ENCODE measurements around the gene KCNJ12.

The KCNJ12 gene

DNA sequence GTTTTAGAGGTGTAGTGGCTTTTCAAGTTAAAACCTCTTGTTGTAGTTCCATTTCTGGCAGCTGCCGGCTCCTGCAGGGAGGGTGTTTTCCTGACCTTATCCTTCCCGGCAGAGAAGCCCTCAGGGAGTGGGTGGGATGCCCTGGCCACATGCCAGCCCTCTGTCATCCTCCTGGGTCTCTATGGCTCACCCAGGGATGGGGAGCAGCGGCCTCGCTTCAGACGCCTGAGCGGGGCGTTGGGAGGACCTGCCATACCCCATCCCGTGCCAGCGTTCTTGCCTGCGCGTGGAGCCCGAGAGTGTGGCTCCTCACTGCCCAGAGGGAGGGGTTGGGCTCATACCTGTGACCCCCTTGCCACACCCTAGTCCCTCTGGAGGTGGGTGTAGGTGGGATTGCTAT, 11.9 kb downstream of the KCNJ12 start:
- POLR2A ChIA-PET (ENCODE audit: low non-redundant PET), result no interaction called here
- CTCF ChIA-PET, result no interaction called here
- DNase-seq (ENCODE audit: low spot score), result no peak
- H3K27ac ChIP-seq, result no peak overlapping the region
- TF ChIP-seq, protein P1, sequence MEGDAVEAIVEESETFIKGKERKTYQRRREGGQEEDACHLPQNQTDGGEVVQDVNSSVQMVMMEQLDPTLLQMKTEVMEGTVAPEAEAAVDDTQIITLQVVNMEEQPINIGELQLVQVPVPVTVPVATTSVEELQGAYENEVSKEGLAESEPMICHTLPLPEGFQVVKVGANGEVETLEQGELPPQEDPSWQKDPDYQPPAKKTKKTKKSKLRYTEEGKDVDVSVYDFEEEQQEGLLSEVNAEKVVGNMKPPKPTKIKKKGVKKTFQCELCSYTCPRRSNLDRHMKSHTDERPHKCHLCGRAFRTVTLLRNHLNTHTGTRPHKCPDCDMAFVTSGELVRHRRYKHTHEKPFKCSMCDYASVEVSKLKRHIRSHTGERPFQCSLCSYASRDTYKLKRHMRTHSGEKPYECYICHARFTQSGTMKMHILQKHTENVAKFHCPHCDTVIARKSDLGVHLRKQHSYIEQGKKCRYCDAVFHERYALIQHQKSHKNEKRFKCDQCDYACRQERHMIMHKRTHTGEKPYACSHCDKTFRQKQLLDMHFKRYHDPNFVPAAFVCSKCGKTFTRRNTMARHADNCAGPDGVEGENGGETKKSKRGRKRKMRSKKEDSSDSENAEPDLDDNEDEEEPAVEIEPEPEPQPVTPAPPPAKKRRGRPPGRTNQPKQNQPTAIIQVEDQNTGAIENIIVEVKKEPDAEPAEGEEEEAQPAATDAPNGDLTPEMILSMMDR (conservative IDR thresholded peaks at IDR 0.05; ENCODE audit: low read depth), result no peak

DNA sequence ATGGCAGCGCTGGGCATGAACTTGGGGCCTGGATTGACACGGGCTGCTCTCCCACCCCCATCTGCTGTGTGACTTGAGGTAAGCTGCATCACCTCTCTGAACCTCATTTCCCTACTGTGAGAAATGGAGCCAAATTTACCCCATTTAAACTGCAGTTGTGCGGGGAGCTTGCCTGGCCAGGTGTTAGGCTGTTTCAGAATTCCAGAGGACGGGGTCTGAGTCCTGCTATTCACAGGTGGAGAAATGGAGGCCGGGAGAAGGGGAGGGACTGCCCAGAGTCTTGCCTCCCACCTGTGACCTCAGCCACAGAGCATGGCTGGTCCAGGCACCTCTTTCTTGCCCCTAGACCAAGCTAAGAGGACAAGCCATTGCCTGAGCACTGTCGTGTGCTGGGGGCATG, 12.8 kb downstream of the KCNJ12 start:
- CTCF ChIA-PET, result no interaction called here
- TF ChIP-seq, protein P1 (conservative IDR thresholded peaks at IDR 0.05; ENCODE audit: low read depth), result no peak
- DNase-seq (ENCODE audit: low spot score), result no peak
- POLR2A ChIA-PET (ENCODE audit: low non-redundant PET), result interaction anchor here (0.7 kb wide), 1 partner anchor 374 kb away, joined by 7 read pairs; no protein-coding TSS in a partner anchor
- no peak overlapping the region for H3K27ac ChIP-seq

DNA sequence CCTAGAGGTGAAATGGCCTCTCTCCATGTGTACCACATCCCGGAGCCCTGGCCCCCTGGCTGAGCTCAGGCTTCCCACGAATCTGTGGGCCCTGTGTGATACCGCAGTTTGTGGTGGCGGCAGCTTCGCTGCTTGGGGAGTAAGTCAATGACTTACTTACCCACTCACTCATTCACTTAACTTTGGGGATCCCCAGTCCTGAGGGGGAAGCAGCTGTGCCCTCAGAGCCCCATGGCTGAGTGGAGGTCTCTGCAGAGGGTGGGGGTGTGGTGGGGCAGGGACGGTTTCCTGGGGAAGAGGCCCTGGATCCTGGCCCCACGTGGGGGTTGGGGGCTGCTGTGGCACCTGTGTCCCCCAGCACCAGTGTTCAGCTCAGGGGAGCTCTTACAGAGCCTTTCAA, 13.2 kb downstream of the KCNJ12 start:
- CTCF ChIA-PET, result no interaction called here
- TF ChIP-seq, protein P1 (conservative IDR thresholded peaks at IDR 0.05; ENCODE audit: low read depth), result no peak
- no peak overlapping the region for H3K27ac ChIP-seq
- DNase-seq (ENCODE audit: low spot score), result no peak
- POLR2A ChIA-PET (ENCODE audit: low non-redundant PET), result interaction anchor here (0.7 kb wide), 1 partner anchor 375 kb away, joined by 7 read pairs; no protein-coding TSS in a partner anchor

DNA sequence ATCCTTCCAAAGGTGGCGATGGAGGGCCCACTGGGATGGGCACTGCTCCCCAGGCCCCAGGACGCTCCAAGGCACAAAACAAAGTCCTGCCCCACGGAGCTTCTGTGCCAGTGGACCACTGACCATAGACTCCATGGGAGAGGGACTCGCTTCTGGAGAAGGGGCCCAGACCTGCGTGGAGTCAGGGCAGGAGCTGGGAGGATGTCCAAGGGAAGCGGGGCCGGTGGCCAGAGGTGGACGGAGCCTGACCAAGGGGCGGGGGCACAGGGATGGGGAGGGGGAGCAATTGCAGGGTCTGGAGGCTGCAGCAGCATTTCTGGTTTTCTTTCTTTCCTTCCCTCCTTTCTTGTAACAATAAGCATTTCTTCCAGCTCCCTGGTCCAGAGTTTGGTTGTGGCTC, 14.1 kb downstream of the KCNJ12 start:
- no peak overlapping the region for H3K27ac ChIP-seq
- ChIA-PET CTCF (no interaction called here), POLR2A (ENCODE audit: low non-redundant PET) (no interaction called here)
- DNase-seq (ENCODE audit: low spot score), result no peak
- TF ChIP-seq, protein P1 (conservative IDR thresholded peaks at IDR 0.05; ENCODE audit: low read depth), result no peak

DNA sequence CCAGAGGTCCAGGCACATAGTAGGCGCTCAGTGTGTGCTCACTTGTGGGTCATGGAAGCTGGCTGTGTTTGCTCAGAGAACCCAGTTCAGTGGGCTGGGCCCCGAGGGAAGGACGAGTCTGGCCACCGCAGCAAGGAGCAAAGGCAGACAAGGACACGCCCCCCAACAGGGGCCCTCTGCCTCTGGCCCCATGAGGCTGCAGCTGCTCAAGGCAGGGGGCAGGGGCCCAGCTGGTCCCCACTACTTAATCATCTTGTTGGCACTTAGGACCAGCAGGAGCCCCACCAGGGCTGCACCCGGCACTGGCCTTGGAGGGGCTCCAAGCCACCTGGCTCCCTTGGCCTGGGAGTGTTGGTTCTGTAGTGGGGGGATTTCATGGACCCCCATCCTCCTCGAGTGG, 16.1 kb downstream of the KCNJ12 start:
- no peak overlapping the region for H3K27ac ChIP-seq
- POLR2A ChIA-PET (ENCODE audit: low non-redundant PET), result no interaction called here
- no peak for DNase-seq (ENCODE audit: low spot score)
- TF ChIP-seq, protein P1 (conservative IDR thresholded peaks at IDR 0.05; ENCODE audit: low read depth), result no peak
- CTCF ChIA-PET, result no interaction called here

DNA sequence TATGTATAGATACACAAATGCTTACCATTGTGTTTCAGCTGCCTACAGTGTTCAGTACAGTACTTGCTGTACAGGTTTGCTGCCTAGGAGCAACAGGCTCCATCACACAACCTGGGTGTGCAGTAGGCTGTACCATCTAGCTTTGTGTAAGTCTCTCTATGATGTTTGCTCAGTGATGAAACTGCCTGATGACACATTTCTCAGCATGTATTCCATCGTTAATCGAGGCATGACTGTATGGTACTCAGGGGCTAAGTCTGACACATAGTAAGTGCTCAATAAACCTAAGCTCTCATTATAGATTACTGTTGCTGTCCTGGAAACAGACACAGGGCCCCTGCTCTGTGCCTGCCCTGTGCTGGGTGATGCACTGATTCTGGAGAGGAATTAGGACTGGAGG, 18.1 kb downstream of the KCNJ12 start:
- CTCF ChIA-PET, result no interaction called here
- no peak overlapping the region for H3K27ac ChIP-seq
- POLR2A ChIA-PET (ENCODE audit: low non-redundant PET), result no interaction called here
- no peak for DNase-seq (ENCODE audit: low spot score)
- TF ChIP-seq, protein P1 (conservative IDR thresholded peaks at IDR 0.05; ENCODE audit: low read depth), result no peak

DNA sequence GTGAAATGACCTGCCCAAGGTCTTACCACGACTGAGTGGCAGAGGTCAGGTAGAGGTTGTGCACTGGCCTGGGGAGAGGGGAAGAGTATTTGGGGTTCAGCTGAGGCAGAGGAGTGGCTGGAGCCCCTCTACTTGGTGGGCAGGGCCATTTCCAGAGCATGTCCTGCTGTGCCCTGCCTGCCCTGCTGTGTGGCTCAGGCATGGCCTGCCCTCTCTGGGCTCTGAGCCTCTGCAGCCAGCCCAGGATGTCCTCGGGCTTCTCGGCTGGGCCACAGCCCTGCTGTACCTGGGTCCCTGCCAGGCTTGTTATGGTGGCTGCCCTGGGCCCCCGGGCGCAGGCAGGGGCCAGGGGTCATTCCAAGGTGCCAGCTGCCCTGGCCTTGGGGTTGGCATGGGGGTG, 19.6 kb downstream of the KCNJ12 start:
- ChIA-PET POLR2A (ENCODE audit: low non-redundant PET) (no interaction called here), CTCF (no interaction called here)
- no peak for DNase-seq (ENCODE audit: low spot score)
- TF ChIP-seq, protein P1 (conservative IDR thresholded peaks at IDR 0.05; ENCODE audit: low read depth), result no peak
- H3K27ac ChIP-seq, result no peak overlapping the region

Data from RWPE1 (cell line).